NCI-H2196 treated with DMSO at 0.1 percent for 48 hours (cell line): Measurements from ENCODE around the gene SSBP2.
"Not testable (repeated sequence)": the region's sequence is repeated elsewhere in the genome, so short reads cannot be mapped to it uniquely, and the experiment has no call there.

ENCODE experiments used
- DNase-seq: peaks from one replicate; lab custom pipeline; 2025; ENCODE audit not compliant: unreplicated experiment; lab: John Stamatoyannopoulos, UW

The SSBP2 gene

GRCh38 chr5:81605299-81605698 is 145.6 kb downstream of the SSBP2 start:
- no peak for DNase-seq

- DNase-seq = no peak
Measured at GRCh38 chr5:81604193-81604592, 146.7 kb downstream of the SSBP2 start.

GRCh38 chr5:81601919-81602318 is 149.0 kb downstream of the SSBP2 start:
- DNase-seq = no peak

GRCh38 chr5:81592085-81592484 is 158.8 kb downstream of the SSBP2 start:
- not testable (repeated sequence) for DNase-seq

GRCh38 chr5:81590498-81591384 is 160.2 kb downstream of the SSBP2 start:
- DNase-seq = no peak

- DNase-seq = no peak
Measured at GRCh38 chr5:81579262-81579924, 171.5 kb downstream of the SSBP2 start.

GRCh38 chr5:81577091-81577490 is 173.8 kb downstream of the SSBP2 start:
- no peak for DNase-seq

- no peak for DNase-seq
Measured at GRCh38 chr5:81575924-81576323, 175.0 kb downstream of the SSBP2 start.

GRCh38 chr5:81572201-81572600 is 178.7 kb downstream of the SSBP2 start:
- DNase-seq = no peak

GRCh38 chr5:81558188-81558587 is 192.7 kb downstream of the SSBP2 start:
- peak; percentile 1 for DNase-seq

GRCh38 chr5:81556809-81557208 is 194.1 kb downstream of the SSBP2 start:
- no peak for DNase-seq

GRCh38 chr5:81555865-81556264 is 195.0 kb downstream of the SSBP2 start:
- DNase-seq = no peak

- no peak for DNase-seq
Measured at GRCh38 chr5:81554647-81555046, 196.2 kb downstream of the SSBP2 start.

GRCh38 chr5:81553567-81554212 is 197.2 kb downstream of the SSBP2 start:
- no peak for DNase-seq

GRCh38 chr5:81552852-81553566 is 197.9 kb downstream of the SSBP2 start:
- no peak for DNase-seq

GRCh38 chr5:81549123-81549522 is 201.8 kb downstream of the SSBP2 start:
- DNase-seq = no peak

- DNase-seq = no peak
Measured at GRCh38 chr5:81547001-81547400, 203.9 kb downstream of the SSBP2 start.

GRCh38 chr5:81545911-81546310 is 205.0 kb downstream of the SSBP2 start:
- DNase-seq = no peak

GRCh38 chr5:81544351-81545018 is 206.4 kb downstream of the SSBP2 start:
- no peak for DNase-seq

- no peak for DNase-seq
Measured at GRCh38 chr5:81542242-81542641, 208.7 kb downstream of the SSBP2 start.
